GM23248 (cell line): ENCODE results near the gene BRINP2. TPM values are rescaled to one million over a fixed set of nuclear protein-coding genes. Genes with fewer than 3 reads are reported as not detected.
A peak's percentile ranks its signal among the peaks of the same experiment; 100 is the strongest.

ENCODE experiments used
- DNase-seq: peaks from one replicate; pipeline ENCODE4 v3.0.0-alpha.2; 2015
- H2AFZ ChIP-seq: fragments of 200-600 bp; sonication (generic); 2 replicates; pipeline ENCODE4 v1.6.1; 2016; ENCODE audit warnings: antibody characterized with exemption
- H3F3A ChIP-seq: fragments of 200-600 bp; sonication (generic); 2 replicates; pipeline ENCODE4 v1.6.1; 2016; ENCODE audit warnings: mild to moderate bottlenecking, antibody characterized with exemption, mixed run types; ENCODE audit not compliant: insufficient read depth
- H3K27ac ChIP-seq: fragments of 200-600 bp; sonication (generic); 2 replicates; pipeline ENCODE4 v1.5.1; 2016; ENCODE audit warnings: mild to moderate bottlenecking
- H3K27me3 ChIP-seq: fragments of 200-600 bp; sonication (generic); replicated peaks from 2 replicates; pipeline ENCODE4 v1.6.1; 2016; ENCODE audit warnings: mild to moderate bottlenecking; ENCODE audit not compliant: insufficient read depth
- H3K36me3 ChIP-seq: fragments of 200-600 bp; sonication (generic); 2 replicates; pipeline ENCODE4 v1.6.1; 2016; ENCODE audit warnings: low read depth, mild to moderate bottlenecking
- H3K4me1 ChIP-seq: fragments of 200-600 bp; sonication (generic); 2 replicates; pipeline ENCODE4 v1.6.1; 2016; ENCODE audit warnings: mild to moderate bottlenecking; ENCODE audit not compliant: insufficient read depth
- H3K4me2 ChIP-seq: fragments of 200-600 bp; sonication (generic); one replicate; pipeline ENCODE4 v1.6.1; 2016; ENCODE audit warnings: mild to moderate bottlenecking; ENCODE audit not compliant: unreplicated experiment
- H3K4me3 ChIP-seq: fragments of 200-600 bp; sonication (generic); 2 replicates; pipeline ENCODE4 v1.5.1; 2016; ENCODE audit warnings: mild to moderate bottlenecking
- H3K79me2 ChIP-seq: fragments of 200-600 bp; sonication (generic); 2 replicates; pipeline ENCODE4 v1.6.1; 2016; ENCODE audit warnings: mild to moderate bottlenecking; ENCODE audit not compliant: insufficient read depth
- H3K9ac ChIP-seq: fragments of 200-600 bp; sonication (generic); 2 replicates; pipeline ENCODE4 v1.6.1; 2016; ENCODE audit warnings: mild to moderate bottlenecking
- H3K9me2 ChIP-seq: fragments of 200-600 bp; sonication (generic); 2 replicates; pipeline ENCODE4 v1.6.1; 2016; ENCODE audit warnings: mixed run types, mild to moderate bottlenecking, moderate library complexity; ENCODE audit not compliant: insufficient read depth
- H3K9me3 ChIP-seq: fragments of 200-600 bp; sonication (generic); one replicate; pipeline ENCODE4 v1.6.1; 2017; ENCODE audit warnings: low read depth
- H4K20me1 ChIP-seq: fragments of 200-600 bp; sonication (generic); 2 replicates; pipeline ENCODE4 v1.6.0; 2016; ENCODE audit not compliant: insufficient read depth
- EZH2 ChIP-seq: fragments of 200-600 bp; sonication (generic); IDR thresholded peaks from 2 replicates; pipeline ENCODE4 v1.6.1; 2018; ENCODE audit warnings: antibody characterized with exemption, mild to moderate bottlenecking; ENCODE audit not compliant: insufficient read depth, poor library complexity, severe bottlenecking
- EZH2phosphoT487 ChIP-seq: fragments of 200-600 bp; sonication (generic); IDR thresholded peaks from 2 replicates; pipeline ENCODE4 v1.6.1; 2018; ENCODE audit warnings: antibody characterized with exemption, moderate library complexity, mild to moderate bottlenecking, low read depth; ENCODE audit not compliant: insufficient read depth
- WGBS, 2 experiments: methylation state at CpG; one replicate each; pipeline ENCODE4 v1.1.6; 2015 to 2017; ENCODE audit warnings: low lambda C conversion rate in 2 of 2, low coverage in 1 of 2; ENCODE audit errors: missing lambda C conversion rate in 2 of 2; 5-methylcytosine and 5-hydroxymethylcytosine counted together
- in situ Hi-C: fragments of 300-500 bp; cut with MboI; formaldehyde crosslinking; loops from 2 replicates; pipeline ENCODE4 v1.15.0; 2020
- polyA plus RNA-seq: library from polyadenylated mRNA; unstranded; fragments of >200 nt; fragmentation: Nextera tagmentation; extraction: Ambion mirVana; gene quantifications from 2 replicates; pipeline ENCODE4 v1.2.1, GENCODE V29; 2016
- total RNA-seq: library from RNA; depleted of rRNA; stranded (reverse); fragments of >200 nt; shearing (Covaris generic); gene quantifications from 2 replicates; pipeline ENCODE4 v1.2.3, GENCODE V29; 2014

BRINP2 gene
- total and polyA plus RNA-seq, 2 experiments from 2014 or later: 0.06 TPM; not detected in 1

GRCh38 chr1:177227978-177228692, 57.4 kb downstream of the BRINP2 start:
- Histone ChIP-seq H3K9me2 (no peaks in the 10 kb centered on the region), H3K4me3 (no peak overlapping the region), H2AFZ (no peak overlapping the region), H3F3A (peaks cover 6% of the 10 kb centered on the region), H4K20me1 (no peaks in the 10 kb centered on the region), H3K9ac (no peak overlapping the region), H3K27me3 (peaks cover 3% of the 10 kb centered on the region; the same call in 1 of the 2 replicates), H3K79me2 (no peaks in the 10 kb centered on the region), H3K9me3 (no peaks in the 10 kb centered on the region), H3K36me3 (no peaks in the 10 kb centered on the region), H3K27ac (no peak overlapping the region), H3K4me2 (no peak overlapping the region), H3K4me1 (peaks cover 11% of the 10 kb centered on the region; the same call in 1 of the 2 replicates)
- 48 to 52% methylated on average over 8 of the region's 8 CpGs for WGBS, 2 experiments
- no peak for DNase-seq
- TF ChIP-seq EZH2 (no peak), EZH2phosphoT487 (no peak)
- in situ Hi-C loops: no loop called here

- no peak overlapping the region for H3K27ac ChIP-seq
- no peaks in the 10 kb centered on the region for H3K36me3 ChIP-seq
- 20 to 25% methylated on average over 4 of the region's 4 CpGs for WGBS, 2 experiments
- H3K9me2 ChIP-seq: no peaks in the 10 kb centered on the region
- TF ChIP-seq EZH2 (no peak), EZH2phosphoT487 (no peak)
- H2AFZ ChIP-seq: no peak overlapping the region
- no peak overlapping the region for H3K4me3 ChIP-seq
- peak; percentile 86 for DNase-seq
- no peaks in the 10 kb centered on the region for H4K20me1 ChIP-seq
- H3K9me3 ChIP-seq: no peaks in the 10 kb centered on the region
- H3K4me2 ChIP-seq: no peak overlapping the region
- H3K27me3 ChIP-seq: peaks cover 3% of the 10 kb centered on the region; the same call in 1 of the 2 replicates
- H3F3A ChIP-seq: peaks cover 6% of the 10 kb centered on the region
- H3K9ac ChIP-seq: no peak overlapping the region
- no peaks in the 10 kb centered on the region for H3K79me2 ChIP-seq
- in situ Hi-C loops: no loop called here
- H3K4me1 ChIP-seq: peaks cover 11% of the 10 kb centered on the region; the same call in 1 of the 2 replicates
Measured at GRCh38 chr1:177228693-177229065, 57.9 kb downstream of the BRINP2 start.

GRCh38 chr1:177229781-177230180, 59.0 kb downstream of the BRINP2 start:
- H3K79me2 ChIP-seq: no peaks in the 10 kb centered on the region
- no peak overlapping the region for H3K4me3 ChIP-seq
- H3K9ac ChIP-seq: no peak overlapping the region
- H3K27ac ChIP-seq: no peak overlapping the region
- no peak for DNase-seq
- H3K4me1 ChIP-seq: peaks cover 11% of the 10 kb centered on the region; the same call in 1 of the 2 replicates
- no peak for TF ChIP-seq EZH2
- no peak for TF ChIP-seq EZH2phosphoT487
- H3K4me2 ChIP-seq: no peak overlapping the region
- 93% methylated on average over 20 of the region's 20 CpGs for WGBS, 2 experiments
- H2AFZ ChIP-seq: no peak overlapping the region
- no peaks in the 10 kb centered on the region for H4K20me1 ChIP-seq
- H3F3A ChIP-seq: peaks cover 6% of the 10 kb centered on the region
- H3K9me3 ChIP-seq: no peaks in the 10 kb centered on the region
- no peaks in the 10 kb centered on the region for H3K36me3 ChIP-seq
- H3K9me2 ChIP-seq: no peaks in the 10 kb centered on the region
- in situ Hi-C loops: no loop called here
- H3K27me3 ChIP-seq: peaks cover 3% of the 10 kb centered on the region; the same call in 1 of the 2 replicates

- TF ChIP-seq EZH2: no peak
- no peak for TF ChIP-seq EZH2phosphoT487
- in situ Hi-C loops: no loop called here
- no peaks in the 10 kb centered on the region for H3K9me3 ChIP-seq
Measured at GRCh38 chr1:177230228-177231016, 59.7 kb downstream of the BRINP2 start.

More at GRCh38 chr1:177230228-177231016, 59.7 kb downstream of the BRINP2 start:
- H2AFZ ChIP-seq: no peak overlapping the region
- WGBS, 2 experiments: 80 to 86% methylated on average over 4 of the region's 4 CpGs
- no peak overlapping the region for H3K9ac ChIP-seq
- H3F3A ChIP-seq: peaks cover 6% of the 10 kb centered on the region
- DNase-seq: no peak
- no peak overlapping the region for H3K4me2 ChIP-seq
- no peak overlapping the region for H3K4me3 ChIP-seq
- H3K4me1 ChIP-seq: peaks cover 11% of the 10 kb centered on the region; the same call in 1 of the 2 replicates
- no peaks in the 10 kb centered on the region for H4K20me1 ChIP-seq
- H3K79me2 ChIP-seq: no peaks in the 10 kb centered on the region
- H3K27ac ChIP-seq: no peak overlapping the region
- peaks cover 3% of the 10 kb centered on the region; the same call in 1 of the 2 replicates for H3K27me3 ChIP-seq
- H3K9me2 ChIP-seq: no peaks in the 10 kb centered on the region
- no peaks in the 10 kb centered on the region for H3K36me3 ChIP-seq
